Inferior parietal cortex (tissue), 1 donor: ENCODE data around the gene KRTAP3-2.
"Not testable (repeated sequence)": the region's sequence is repeated elsewhere in the genome, so short reads cannot be mapped to it uniquely, and the experiment has no call there.

Experiments used
- DNase-seq: peaks from one replicate; pipeline ENCODE4 v3.0.0-alpha.2; 2016; ENCODE audit errors: extremely low spot score

The KRTAP3-2 gene

DNA sequence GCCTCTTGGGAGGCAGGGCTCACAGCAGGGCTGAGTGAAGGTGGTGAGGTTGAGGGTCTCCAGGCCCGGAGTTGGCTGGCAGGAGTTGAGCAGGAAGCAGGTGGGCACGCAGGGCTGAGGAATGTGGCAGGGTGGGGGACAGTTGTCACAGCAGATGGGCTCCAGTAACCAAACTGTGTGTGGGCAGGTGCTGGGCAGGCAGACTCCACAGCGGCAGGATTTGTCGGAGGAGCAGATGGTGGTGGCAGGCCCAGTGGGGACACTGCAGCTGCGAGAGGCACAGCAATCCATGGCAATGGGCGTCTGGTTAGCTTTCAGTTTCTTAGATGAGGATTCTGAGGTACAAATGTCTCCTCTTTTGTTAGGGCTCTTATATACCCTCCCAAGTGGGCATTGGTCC lies at the start of gene KRTAP3-2:
KRTAP3-2 (minus strand) TSS at position 344 of the 400 bp plus-strand sequence; CDS start at position 291, 53 bp downstream.
- not testable (repeated sequence) for DNase-seq

DNA sequence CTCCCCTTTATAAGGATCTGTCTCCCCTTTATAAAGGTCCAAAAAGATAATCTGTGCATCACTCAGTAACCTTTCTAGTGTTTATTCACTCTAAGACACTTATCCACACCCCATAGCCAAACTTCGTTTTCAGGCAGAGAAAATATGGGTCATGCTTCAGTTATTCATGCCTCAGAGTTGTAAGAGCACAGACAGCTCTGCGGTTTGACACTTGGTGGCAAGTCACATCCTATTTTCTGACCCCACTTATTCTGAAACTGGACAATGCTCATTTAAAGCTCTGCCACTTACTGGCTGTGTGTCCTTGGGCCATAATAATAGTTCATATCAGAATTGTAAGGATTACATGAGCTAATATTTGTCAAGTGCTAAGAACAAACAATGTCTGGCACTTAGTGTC lies 49.4 kb upstream of the KRTAP3-2 start:
- DNase-seq, result no peak

DNA sequence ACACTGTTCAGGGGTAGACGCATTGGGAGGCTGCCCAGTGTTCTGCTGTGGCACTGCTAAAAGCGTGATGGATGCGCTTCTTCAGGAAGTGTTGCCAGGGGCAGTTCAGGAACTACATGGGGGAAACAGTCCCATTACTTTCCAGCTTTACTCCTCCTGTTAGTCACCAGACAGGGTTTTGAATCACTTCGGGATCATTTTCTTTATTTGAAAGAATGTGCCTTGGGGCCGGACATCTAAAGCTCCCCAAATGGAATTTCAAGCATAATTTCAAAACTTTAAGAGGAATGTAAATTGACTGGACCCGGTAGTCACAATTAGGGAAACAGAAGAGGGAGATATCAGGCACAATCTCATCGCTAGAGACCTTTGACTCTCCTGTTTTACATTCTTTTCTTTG lies 48.7 kb upstream of the KRTAP3-2 start:
- DNase-seq, result no peak

DNA sequence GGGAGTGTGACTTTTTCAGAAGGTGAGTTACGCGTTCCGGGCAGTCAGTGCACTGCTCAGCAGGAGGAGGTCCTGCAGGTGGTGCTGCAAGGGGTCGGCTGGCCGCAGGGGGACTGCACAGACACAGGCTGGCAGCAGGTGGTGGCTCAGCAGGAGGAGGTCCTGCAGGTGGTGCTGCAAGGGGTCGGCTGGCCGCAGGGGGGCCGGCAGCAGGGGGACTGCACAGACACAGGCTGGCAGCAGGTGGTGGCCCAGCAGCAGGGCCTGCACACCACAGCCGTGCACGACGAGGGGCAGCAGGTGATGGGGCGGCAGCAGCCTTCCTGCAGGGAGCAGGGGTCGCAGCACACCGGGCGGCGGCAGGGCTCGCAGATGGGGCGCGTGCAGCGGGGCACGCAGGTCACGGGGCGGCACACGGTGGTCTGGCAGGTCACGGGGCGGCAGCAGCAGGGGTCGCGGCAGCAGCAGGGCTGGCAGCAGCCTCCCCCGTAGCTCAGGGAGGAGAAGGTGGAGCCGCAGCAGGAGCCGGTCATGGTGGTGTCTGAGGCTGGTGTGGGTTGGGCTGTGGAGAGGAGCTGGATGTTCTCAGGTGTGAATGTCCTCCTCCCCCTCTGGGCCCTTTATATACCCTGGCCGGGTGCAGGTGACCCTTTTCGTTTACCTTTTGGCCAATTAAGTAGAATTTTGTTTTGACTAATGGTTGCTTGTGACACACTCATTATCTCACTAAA lies 47.2 kb upstream of the KRTAP3-2 start, which contains the start of gene KRTAP2-1:
KRTAP2-1 (minus strand) TSS at position 582 of the 731 bp plus-strand sequence; CDS start at position 533, 49 bp downstream.
- not testable (repeated sequence) for DNase-seq

DNA sequence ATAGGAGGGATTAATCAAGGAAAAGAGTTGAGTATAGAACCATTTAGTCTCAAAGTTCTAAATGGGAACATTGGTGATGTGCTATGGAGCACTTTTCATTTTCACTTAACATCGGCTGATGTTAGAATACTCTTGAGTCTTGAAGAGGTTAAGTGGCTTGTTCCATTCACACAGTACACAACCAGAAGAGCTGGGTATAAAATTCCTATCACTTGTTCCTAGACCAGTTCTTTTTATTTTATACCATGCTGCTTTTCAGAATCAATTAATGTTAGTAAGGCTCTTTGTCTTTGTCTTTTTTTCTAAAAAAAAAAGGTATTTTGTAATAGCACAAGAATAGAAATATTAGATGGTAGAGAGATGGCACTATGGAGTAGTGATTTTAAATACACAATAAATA lies 43.2 kb upstream of the KRTAP3-2 start:
- no peak for DNase-seq

DNA sequence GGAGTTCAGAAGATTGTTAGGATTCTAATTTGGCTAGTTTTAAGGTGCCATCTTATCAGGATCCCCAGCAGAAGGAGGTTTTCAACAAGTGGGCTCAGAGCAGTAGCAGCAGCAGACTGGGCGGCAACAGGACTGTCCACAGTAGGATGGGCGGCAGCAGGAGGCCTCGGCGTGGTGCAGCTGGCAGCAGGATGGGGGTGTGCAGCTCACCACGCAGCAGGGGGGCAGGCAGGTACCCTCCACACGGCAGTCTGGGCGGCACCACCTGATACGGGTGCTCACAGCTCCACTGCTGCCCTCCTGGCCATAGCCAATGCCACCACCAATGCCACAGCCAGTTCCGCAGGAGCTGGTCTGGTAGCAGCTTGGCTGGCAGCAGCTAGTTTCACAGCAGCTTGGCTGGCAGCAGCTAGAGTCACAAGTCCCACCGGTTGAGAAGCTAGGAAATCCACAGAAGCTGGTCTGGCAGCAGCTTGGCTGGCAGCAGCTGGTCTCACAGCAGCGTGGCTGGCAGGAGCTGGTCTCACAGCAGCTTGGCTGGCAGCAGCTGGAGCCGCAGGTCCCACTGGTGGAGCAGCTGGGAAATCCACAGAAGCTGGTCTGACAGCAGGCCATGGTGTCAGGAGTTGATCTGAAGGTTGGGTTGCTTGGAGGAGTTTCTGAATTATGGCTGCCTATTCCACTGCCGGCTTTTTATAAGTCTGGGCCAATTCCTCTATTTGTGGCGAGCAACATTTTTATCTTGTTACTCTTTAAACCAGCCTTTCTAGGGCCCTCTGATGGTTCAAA lies 41.3 kb upstream of the KRTAP3-2 start, which contains the start of gene KRTAP1-1:
KRTAP1-1 (minus strand) TSS at position 668 of the 789 bp plus-strand sequence; CDS start at position 615, 53 bp downstream.
- not testable (repeated sequence) for DNase-seq

DNA sequence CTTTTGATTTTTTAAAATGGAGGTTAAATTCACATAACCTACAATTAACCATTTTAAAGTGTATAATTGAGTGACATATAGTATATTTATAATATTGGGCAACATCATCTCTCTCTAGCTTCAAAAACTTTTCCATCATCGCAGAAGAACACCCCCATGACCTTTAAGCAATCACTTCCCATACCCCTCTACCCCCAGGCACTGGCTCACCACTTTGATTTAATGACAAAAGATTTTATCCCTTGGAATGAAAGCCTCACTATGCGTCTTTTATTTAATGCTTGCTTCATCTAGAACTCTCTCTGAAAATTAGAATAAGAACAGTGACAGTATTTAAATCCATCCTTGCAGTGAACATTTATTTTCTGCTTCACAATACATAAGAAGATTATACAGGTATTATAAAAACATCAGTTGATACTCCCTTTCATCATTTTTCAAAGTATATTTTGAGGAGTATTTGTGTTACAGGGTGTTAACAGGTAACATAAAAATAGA lies 38.2 kb upstream of the KRTAP3-2 start:
- DNase-seq, result no peak

DNA sequence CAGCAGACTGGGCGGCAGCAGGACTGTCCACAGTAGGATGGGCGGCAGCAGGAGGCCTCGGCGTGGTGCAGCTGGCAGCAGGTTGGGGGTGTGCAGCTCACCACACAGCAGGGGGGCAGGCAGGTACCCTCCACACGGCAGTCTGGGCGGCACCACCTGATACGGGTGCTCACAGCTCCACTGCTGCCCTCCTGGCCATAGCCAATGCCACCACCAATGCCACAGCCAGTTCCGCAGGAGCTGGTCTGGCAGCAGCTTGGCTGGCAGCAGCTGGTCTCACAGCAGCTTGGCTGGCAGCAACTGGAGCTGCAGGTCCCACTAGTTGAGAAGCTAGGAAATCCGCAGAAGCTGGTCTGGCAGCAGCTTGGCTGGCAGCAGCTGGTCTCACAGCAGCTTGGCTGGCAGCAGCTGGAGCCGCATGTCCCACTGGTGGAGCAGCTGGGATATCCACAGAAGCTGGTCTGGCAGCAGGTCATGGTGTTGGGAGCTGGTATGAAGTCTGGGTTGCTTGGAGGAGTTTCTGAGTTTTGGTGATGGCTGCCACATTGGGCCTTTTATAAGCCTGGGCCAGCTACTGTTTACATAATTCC lies 34.7 kb upstream of the KRTAP3-2 start, which contains the start of gene KRTAP1-3:
KRTAP1-3 (minus strand) TSS at position 529 of the 590 bp plus-strand sequence; CDS start at position 476, 53 bp downstream.
- not testable (repeated sequence) for DNase-seq

DNA sequence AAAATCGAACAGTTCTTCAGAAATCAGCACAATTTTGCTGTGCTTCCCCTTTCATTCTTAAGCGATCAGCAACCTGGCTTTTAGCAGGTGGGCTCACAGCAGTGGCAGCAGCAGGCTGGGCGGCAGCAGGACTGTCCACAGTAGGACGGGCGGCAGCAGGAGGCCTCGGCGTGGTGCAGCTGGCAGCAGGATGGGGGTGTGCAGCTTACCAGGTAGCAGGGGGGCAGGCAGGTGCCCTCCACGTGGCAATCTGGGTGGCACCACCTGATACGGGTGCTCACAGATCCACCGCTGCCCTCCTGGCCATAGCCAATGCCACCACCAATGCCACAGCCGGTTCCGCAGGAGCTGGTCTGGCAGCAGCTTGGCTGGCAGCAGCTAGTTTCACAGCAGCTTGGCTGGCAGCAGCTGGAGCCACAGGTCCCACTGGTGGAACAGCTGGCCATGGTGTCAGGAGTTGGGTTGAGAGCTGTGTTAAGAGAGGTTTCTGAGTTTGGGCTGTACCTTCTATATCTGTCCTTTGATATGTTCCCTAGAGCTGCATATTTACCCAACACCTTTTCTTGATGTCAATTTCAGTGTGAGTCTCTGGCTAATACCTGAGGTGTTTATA lies 30.0 kb upstream of the KRTAP3-2 start, which contains the start of gene KRTAP1-4:
KRTAP1-4 (minus strand) TSS at position 563 of the 613 bp plus-strand sequence; CDS start at position 446, 117 bp downstream.
- DNase-seq, result no peak

DNA sequence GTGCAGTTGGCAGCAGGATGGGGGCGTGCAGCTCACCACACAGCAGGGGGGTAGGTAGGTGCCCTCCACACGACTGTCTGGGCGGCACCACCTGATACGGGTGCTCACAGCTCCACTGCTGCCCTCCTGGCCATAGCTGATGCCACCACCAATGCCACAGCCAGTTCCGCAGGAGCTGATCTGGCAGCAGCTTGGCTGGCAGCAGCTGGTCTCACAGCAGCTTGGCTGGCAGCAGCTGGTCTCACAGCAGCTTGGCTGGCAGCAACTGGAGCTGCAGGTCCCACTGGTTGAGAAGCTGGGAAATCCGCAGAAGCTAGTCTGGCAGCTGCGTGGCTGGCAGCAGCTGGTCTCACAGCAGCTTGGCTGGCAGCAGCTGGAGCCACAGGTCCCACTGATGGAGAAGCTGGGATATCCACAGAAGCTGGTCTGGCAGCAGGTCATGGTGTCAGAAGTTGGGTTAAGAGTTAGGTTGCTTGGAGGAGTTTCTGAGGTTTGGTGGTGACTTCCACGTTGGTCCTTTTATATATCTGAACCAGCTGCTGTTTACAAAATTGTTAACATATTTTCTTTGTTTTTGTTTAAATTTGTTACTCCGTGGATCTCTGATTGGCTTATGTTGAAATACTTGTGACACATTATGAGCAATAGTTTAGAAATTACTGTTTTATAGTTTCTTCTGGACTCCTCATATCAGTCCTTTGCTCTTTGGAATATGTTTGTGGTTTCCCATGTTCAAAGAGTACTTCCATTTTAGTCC lies 27.2 kb upstream of the KRTAP3-2 start, which contains the start of gene KRTAP1-5:
KRTAP1-5 (minus strand) TSS at position 494 of the 757 bp plus-strand sequence; CDS start at position 441, 53 bp downstream.
- no peak for DNase-seq

DNA sequence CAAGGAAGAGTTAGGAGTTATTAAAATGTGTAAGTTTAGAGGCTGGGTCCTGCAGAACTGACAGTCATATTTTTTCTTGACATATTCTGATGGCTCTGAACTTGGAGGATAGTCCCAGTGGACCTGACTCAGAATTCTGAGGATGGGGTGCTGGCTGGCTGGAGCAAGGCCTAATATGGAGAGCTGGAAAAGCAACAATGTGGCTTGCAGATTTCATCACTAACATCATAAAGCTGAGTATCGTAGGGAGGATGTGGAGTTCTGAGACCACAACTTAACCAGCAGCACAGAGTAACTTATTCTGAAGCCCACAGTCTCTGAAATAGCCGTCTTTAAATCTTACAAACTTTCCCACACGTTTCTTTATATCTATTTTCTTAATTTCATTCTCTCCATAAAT lies 25.0 kb upstream of the KRTAP3-2 start:
- DNase-seq, result no peak

DNA sequence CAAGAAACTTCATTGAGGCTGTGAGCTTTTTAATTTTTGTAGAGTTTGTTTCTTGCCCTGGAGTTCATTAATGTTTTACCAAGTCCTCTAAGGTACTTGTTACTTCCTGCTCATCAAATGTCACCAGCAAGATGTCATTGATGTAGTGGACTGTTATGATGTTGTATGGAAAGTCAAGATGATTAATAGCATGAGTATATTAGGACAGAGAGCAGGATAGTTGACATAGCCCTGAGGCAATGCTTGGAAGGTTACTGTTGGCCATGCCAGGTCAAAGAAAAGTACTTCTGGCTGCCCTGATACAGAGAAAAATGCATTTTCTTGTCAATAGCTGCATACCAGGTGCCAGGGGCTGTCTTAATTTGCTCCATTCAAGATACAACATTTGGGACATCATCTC lies 20.6 kb upstream of the KRTAP3-2 start:
- no peak for DNase-seq

DNA sequence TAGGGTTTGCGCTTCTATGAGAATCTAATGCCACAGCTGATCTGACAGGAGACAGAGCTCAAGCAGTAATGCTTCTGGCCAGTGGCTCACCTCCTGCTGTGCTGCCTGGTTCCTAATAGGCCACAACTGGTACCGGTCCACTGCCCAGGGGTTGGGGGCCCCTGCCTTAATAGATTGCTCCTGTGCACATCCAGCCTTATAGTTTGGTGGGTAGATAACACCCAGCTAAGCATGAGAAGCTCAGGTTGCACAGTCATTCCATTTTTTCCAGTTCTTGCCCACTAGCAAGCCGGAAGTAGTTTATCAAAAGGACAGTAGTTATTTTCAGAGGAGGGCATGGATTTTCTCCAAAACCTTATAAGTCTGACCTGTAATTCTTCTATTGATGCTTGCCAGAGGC lies 19.7 kb upstream of the KRTAP3-2 start:
- DNase-seq, result no peak

DNA sequence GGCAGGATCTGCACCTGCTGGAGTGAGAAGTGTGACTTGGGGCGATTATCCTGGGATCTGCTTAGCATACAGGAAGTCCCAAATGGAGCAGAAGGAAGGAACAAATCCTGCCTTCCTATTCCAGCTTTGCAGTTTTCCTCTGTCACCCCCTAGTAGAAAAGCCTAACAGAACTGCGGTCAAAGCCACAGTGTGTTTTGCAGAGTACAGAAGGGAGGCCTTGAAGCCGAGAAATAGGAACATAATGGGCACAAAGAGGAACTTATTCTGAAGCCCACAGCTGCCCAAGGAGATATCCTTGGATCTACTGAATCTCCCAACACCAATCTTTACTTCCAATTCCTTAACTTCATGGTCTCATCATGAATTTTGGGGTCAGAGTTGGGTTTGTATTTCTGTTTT lies 18.8 kb upstream of the KRTAP3-2 start:
- no peak for DNase-seq

DNA sequence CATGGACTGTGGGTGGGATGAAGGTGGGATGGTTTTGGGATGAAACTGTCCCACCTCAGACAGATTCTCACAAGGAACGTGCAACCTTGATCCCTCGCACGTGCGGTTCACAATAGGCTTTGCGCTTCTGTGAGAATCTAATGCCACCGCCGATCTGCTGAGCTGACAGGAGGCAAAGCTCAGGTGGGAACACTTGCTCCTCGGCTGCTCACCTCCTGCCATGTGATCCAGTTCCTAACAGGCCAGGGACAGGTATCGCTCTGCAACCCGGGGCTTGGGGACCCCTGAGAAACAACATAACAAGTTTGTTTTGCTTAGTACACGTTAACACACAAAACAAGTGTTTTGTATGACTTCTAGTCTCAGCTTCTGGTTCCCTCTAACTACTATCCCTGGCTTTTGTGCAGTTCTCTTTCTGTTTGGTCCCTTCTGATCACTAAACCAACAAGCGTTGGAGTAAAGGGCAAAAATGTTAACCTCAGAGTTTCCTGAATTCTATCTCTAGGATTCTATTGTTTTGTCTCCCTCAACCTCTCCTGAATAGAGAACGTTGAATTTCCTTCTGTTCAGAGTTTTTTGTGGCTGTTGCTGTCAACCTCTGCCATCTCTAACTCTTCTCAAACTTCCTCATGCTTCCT lies 17.0 kb upstream of the KRTAP3-2 start:
- DNase-seq, result no peak

DNA sequence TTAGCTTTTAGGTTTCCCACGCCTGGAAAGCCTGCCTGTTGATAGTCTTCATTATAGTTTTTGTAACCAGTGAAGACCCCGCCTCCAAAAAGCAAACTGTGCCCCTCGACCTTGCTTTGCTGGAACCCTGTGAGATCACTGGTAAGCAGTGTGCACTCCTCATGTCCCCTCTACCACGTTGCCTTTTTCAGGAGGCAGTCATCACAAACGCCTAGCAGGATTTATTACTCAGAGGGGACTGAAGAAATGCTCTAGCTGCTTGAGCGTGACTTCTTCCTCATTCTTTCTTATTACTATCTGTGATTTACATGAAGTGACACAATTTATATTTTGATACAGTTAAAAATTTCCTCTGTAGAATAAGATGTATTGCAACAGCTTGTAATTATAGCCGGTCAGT lies 15.7 kb upstream of the KRTAP3-2 start:
- DNase-seq, result no peak

DNA sequence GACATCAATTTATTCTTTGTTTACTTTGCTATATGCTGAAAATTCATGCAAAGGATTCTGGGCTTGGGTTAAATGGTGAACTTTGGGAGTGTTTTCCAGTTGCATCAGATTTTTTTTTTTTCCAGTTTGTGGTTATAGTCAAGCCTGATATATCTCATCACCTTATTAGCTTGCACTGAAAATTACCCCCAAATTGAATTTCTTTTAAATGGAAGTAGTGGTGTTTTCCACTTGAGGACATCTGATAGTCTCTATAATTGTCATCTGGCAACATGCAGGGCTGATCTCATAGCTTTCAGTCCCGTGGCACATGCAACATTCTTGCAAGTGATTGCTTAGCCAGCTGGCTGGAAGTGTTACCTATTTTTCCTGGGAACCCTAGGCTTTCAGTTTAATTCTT lies 13.9 kb upstream of the KRTAP3-2 start:
- no peak for DNase-seq

DNA sequence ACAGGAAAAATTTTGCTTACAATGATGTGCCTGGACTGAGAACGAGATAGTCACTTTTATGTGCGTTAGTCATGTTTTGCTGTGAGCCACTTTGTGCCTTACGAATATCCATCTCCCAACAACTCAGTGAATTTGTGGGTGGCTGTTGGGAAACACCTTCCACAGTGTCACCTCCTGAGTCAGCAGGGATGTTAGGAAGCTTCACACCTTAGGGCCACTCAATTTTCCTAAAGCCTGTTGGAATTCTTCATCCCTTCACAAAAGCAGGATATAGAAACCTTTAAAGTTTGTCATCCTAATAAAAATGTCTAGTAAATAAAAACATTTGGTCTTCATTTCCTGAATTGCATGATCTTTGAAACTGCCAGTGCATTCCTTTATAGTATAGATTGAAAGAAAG lies 13.5 kb upstream of the KRTAP3-2 start:
- DNase-seq, result no peak

DNA sequence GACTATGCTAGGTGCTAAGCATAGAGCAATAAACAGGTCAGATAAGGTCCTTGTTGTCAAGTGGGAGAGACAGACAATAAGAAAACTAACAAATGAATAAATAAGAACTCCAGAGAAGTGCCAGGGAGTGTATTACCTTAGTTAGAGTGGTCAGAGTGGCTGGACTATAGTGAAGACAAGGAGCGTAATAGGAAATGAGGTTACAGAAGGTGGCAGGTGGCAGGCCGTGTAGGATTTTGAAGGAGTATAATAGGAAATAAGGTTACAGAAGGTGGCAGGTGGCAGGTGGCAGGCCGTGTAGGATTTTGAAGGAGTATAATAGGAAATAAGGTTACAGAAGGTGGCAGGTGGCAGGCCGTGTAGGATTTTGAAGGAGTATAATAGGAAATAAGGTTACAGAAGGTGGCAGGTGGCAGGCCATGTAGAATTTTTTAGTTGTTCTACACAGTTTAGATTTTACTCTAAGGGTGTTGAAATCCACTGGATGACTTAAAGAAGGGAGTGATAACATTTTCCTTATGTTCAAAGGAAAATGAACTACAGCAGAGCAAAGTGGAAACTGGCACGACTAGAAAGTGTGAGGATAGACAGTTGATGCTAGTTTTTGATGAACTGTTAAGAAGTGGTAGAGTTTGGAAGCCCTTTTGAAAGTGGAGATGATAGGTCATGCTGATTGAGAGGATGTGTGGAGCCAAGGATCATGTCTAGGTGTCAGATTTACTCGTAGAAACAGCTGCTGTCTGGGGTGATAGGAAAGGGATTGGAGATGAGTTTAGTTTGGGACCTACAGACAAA lies 12.8 kb upstream of the KRTAP3-2 start:
- no peak for DNase-seq
